ENCODE data around the gene IQGAP1.

GRCh38 chr15:90422936-90423335 is 34.9 kb downstream of the IQGAP1 start:
- TF ChIP-seq CTCF (optimal IDR thresholded peaks at IDR 0.05 in 1 of 3, IDR thresholded peaks at IDR 0.05 in 1 of 3, conservative IDR thresholded peaks at IDR 0.05 in 1 of 3; ENCODE audit: extremely low read depth in 1 of 3, insufficient read depth in 2 of 3, low read length in 3 of 3) (no peak), EZH2 (IDR thresholded peaks at IDR 0.05; ENCODE audit: low read length) (no peak)
